Gastrocnemius medialis (tissue), 4 donors: ENCODE data around the gene TECPR2. TPM values are rescaled to one million over a fixed set of nuclear protein-coding genes. Genes with fewer than 3 reads are reported as not detected.

Experiments
- ATAC-seq, 2 donors: fragments of 150-250 bp; one replicate each; pipeline ENCODE4 v1.9.1; 2016
- DNase-seq, 2 donors: peaks; one replicate each; pipeline ENCODE4 v3.0.0-alpha.2; 2019
- H3K27ac ChIP-seq, 4 donors: fragments of 200-600 bp; sonication (generic); 1 replicate in 1 of 4; 2 replicates in 3 of 4; pipeline ENCODE4 v1.5.1; 2016 to 2018; ENCODE audit warnings: mild to moderate bottlenecking in 2 of 4, moderate library complexity in 1 of 4
- H3K27me3 ChIP-seq, 3 donors: fragments of 200-600 bp; sonication (generic) in 2 of 3; 1 replicate in 1 of 3; 2 replicates in 2 of 3; pipeline versions ENCODE4 v1.5.1 to v1.6.0; 2016 to 2019; ENCODE audit warnings: mild to moderate bottlenecking in 1 of 3, moderate library complexity in 1 of 3
- H3K36me3 ChIP-seq, 2 donors: fragments of 200-600 bp; sonication (generic) in 1 of 2; one replicate each; pipeline ENCODE4 v1.5.1; 2017 to 2018
- H3K4me1 ChIP-seq, 2 donors: fragments of 200-600 bp; sonication (generic) in 1 of 2; one replicate each; pipeline ENCODE4 v1.5.1; 2016 to 2017; ENCODE audit warnings: mild to moderate bottlenecking in 2 of 2
- H3K4me3 ChIP-seq, 4 donors: fragments of 200-600 bp; sonication (generic) in 3 of 4; 1 replicate in 1 of 4; 2 replicates in 3 of 4; pipeline ENCODE4 v1.5.1; 2016 to 2019; ENCODE audit warnings: mild to moderate bottlenecking in 2 of 4
- H3K9me3 ChIP-seq, 3 donors: fragments of 200-600 bp; sonication (generic) in 2 of 3; 1 replicate in 1 of 3; 2 replicates in 2 of 3; pipeline ENCODE4 v1.5.1; 2016 to 2019
- POLR2A ChIP-seq, 2 donors: fragments of 450-650 bp; IDR thresholded peaks; one replicate each; pipeline ENCODE4 v1.6.1; 2017; ENCODE audit warnings: antibody characterized with exemption in 2 of 2, mild to moderate bottlenecking in 2 of 2, moderate library complexity in 2 of 2
- in situ Hi-C, 4 donors: fragments of 200-750 bp; cut with MboI; loops; one replicate each; pipeline versions ENCODE4 v1.15.0 to v1.8.0; 2017; ENCODE audit warnings: low sequenced_read_pairs in 4 of 4
- intact Hi-C: fragments of 100-400 bp; cut with DNase I; formaldehyde crosslinking; loops from one replicate; pipeline ENCODE4 v1.15.1; 2023; ENCODE audit warnings: low total_unique reads
- total RNA-seq, 4 donors: library from RNA; depleted of rRNA; stranded (reverse); fragments of >200 nt; gene quantifications; one replicate each; pipeline versions ENCODE4 v1.1.0 to v1.2.3, GENCODE V29; 2016
- TF ChIP-seq, protein P1 (sequence below), 5 experiments: fragments of 450-650 bp in 3 of 5; fragments of 200-600 bp in 2 of 5; sonication (generic) in 2 of 5; IDR thresholded peaks in 4 of 5; conservative IDR thresholded peaks in 1 of 5; 1 replicate in 4 of 5; 2 replicates in 1 of 5; pipeline ENCODE4 v1.5.1; 2016 to 2019; ENCODE audit warnings: antibody characterized with exemption in 5 of 5, mild to moderate bottlenecking in 3 of 5, moderate library complexity in 3 of 5

Gene TECPR2
- total RNA-seq, 4 donors from 2014 or later, result 10.0 to 45.0 (median 20.2) TPM

DNA sequence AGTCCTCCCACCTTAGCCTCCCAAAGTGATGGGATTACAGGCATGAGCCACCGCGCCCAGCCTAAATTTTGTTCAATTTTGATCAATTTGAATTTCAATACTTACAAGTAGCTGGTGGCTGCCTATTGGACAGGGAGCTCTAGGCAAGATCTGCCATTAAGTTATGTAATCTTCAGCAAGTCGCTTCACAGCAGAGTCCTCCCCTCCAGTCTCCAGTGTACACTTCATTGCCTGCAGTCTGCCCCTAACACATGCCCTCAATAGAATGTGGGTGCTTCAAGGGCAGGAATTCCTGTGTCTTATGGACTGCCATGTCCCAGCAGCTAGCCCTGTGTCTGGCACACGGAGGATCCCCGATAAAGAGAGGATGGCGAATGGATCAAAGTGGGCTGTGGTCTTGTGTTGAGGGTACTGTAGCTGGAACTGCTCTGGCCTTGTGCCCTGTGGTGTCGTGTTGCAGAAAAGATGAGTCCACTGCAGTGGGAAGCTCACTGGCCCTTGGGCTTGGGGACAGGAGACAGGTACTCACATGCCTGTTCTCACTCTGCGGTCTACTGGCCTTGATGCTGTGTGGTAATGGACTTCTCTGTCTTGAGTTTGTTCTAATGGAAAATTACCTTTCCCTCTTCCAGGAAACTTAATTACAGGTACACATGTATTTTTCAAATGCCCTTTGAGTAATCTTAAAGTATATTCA, 67.6 kb downstream of the TECPR2 start:
- Histone ChIP-seq H3K27me3 (no peaks in the 10 kb centered on the region), H3K4me1 (peaks cover 0 to 9% of the 10 kb centered on the region in 2 donors), H3K4me3 (no peak overlapping the region), H3K9me3 (no peaks in the 10 kb centered on the region), H3K36me3 (peaks cover 0 to 59% of the 10 kb centered on the region in 2 donors), H3K27ac (no peak overlapping the region)
- no peak for TF ChIP-seq POLR2A (IDR thresholded peaks at IDR 0.05)
- TF ChIP-seq, protein P1, sequence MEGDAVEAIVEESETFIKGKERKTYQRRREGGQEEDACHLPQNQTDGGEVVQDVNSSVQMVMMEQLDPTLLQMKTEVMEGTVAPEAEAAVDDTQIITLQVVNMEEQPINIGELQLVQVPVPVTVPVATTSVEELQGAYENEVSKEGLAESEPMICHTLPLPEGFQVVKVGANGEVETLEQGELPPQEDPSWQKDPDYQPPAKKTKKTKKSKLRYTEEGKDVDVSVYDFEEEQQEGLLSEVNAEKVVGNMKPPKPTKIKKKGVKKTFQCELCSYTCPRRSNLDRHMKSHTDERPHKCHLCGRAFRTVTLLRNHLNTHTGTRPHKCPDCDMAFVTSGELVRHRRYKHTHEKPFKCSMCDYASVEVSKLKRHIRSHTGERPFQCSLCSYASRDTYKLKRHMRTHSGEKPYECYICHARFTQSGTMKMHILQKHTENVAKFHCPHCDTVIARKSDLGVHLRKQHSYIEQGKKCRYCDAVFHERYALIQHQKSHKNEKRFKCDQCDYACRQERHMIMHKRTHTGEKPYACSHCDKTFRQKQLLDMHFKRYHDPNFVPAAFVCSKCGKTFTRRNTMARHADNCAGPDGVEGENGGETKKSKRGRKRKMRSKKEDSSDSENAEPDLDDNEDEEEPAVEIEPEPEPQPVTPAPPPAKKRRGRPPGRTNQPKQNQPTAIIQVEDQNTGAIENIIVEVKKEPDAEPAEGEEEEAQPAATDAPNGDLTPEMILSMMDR (IDR thresholded peaks at IDR 0.05 in 4 of 5, conservative IDR thresholded peaks at IDR 0.05 in 1 of 5), result no peak
- intact Hi-C loops (no loop called here), in situ Hi-C loops (no loop called here)
- no peak for DNase-seq
- ATAC-seq, result peak in 1 of 2 donors; percentile 66

DNA sequence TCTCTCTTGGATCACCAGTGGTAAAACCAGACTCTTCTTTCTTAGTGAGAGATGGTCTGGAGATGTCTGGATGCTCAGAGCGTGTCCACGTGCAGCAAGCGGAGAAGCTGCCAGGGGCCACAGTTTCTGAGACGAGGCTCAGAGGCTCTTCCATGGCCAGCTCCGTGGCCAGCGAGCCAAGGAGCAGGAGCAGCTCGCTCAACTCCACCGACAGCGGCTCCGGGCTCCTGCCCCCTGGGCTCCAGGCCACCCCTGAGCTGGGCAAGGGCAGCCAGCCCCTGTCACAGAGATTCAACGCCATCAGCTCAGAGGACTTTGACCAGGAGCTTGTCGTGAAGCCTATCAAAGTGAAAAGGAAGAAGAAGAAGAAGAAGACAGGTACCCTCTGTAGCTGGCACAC, 69.0 kb downstream of the TECPR2 start:
- H3K9me3 ChIP-seq, result no peaks in the 10 kb centered on the region
- H3K4me1 ChIP-seq, result peaks cover 0 to 9% of the 10 kb centered on the region in 2 donors
- no peak overlapping the region for H3K27ac ChIP-seq
- in situ Hi-C loops (no loop called here), intact Hi-C loops (no loop called here)
- H3K27me3 ChIP-seq, result no peaks in the 10 kb centered on the region
- TF ChIP-seq, protein P1 (IDR thresholded peaks at IDR 0.05 in 4 of 5, conservative IDR thresholded peaks at IDR 0.05 in 1 of 5), result no peak
- no peak for TF ChIP-seq POLR2A (IDR thresholded peaks at IDR 0.05)
- no peak for DNase-seq
- no peak for ATAC-seq
- peaks cover 0 to 53% of the 10 kb centered on the region in 2 donors for H3K36me3 ChIP-seq
- no peak overlapping the region for H3K4me3 ChIP-seq

DNA sequence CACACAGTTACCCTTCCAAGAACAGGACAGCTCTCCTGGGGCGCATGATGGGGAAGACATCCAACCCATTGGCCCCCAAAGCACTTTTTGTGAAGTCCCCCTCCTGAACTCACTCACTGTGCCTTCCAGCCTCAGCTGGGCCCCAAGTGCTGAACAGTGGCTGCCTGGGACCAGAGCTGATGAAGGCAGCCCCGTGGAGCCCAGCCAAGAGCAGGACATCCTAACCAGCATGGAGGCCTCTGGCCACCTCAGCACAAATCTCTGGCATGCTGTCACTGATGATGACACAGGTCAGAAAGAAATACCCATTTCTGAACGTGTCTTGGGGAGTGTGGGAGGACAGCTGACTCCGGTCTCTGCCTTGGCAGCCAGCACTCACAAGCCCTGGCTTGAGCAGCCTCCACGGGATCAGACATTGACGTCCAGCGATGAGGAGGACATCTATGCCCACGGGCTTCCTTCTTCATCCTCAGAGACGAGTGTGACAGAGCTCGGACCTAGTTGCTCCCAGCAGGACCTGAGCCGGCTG, 72.0 kb downstream of the TECPR2 start:
- Histone ChIP-seq H3K9me3 (no peaks in the 10 kb centered on the region), H3K4me3 (no peak overlapping the region), H3K27ac (peak overlapping the region in 1 of 4 donors; percentile 47), H3K36me3 (peaks cover 0 to 38% of the 10 kb centered on the region in 2 donors), H3K4me1 (peaks cover 9 to 13% of the 10 kb centered on the region in 2 donors), H3K27me3 (no peaks in the 10 kb centered on the region)
- ATAC-seq (peak in 1 of 2 donors; percentile 48), DNase-seq (peak in 1 of 2 donors; percentile 24)
- intact Hi-C loops (loop anchor here (5.0 kb wide), 1 partner anchor 158 kb away; the partner anchor contains the start of gene RCOR1), in situ Hi-C loops (loop anchor here in 1 of 4 donors (5.0 kb wide), 1 partner anchor 83 kb away; no protein-coding TSS in a partner anchor)
- TF ChIP-seq POLR2A (IDR thresholded peaks at IDR 0.05), result no peak
- TF ChIP-seq, protein P1 (IDR thresholded peaks at IDR 0.05 in 4 of 5, conservative IDR thresholded peaks at IDR 0.05 in 1 of 5), result no peak

DNA sequence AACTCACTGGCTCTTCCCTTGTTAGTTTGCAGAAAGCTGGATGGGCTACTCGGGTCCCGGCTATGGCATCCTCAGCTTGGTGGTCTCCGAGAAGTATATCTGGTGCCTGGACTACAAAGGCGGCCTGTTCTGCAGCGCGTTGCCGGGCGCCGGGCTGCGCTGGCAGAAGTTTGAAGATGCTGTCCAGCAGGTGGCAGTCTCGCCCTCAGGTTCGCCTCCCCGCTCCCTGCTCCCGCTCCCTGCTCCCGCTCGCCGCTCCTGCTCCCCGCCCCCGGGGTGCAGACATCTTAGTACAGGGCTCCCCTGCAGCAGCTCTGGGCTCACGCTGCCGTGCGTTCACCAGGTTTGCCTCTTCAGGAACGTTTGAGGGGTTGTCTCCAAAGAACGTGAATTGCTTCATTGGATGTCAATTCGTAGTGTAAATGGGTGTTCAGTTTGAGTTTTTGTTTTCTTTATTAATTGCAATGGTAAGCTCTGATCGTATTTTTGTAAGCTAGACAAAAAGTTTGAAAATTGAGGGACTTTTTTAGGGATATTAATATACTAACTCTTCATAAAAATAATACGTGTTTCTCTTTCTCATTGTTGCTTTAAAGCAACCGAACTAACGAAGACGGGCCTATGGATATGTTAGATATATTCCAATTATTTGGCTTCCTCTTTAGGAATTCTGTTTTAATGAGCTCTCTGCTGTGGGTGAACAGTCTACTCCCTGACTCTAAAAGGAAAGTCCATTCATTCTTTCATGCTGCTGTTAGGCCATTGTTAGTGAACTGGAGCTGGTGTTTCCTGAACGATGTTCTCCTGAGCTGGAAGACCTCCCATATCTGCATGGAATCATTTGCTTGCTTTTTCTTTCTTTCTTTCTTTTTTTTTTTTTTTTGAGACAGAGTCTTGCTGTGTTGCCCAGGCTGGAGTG, 75.5 kb downstream of the TECPR2 start:
- in situ Hi-C loops (loop anchor here in 1 of 4 donors (5.0 kb wide), 1 partner anchor 79 kb away; no protein-coding TSS in a partner anchor), intact Hi-C loops (loop anchor here (1.0 to 5.0 kb wide), 2 partner anchors 78 to 154 kb away; partner anchors contain the start of gene RCOR1)
- H3K4me3 ChIP-seq, result peak overlapping the region; percentile 18 to 40 (median 32)
- H3K4me1 ChIP-seq, result peaks cover 23 to 27% of the 10 kb centered on the region in 2 donors
- H3K27me3 ChIP-seq, result no peaks in the 10 kb centered on the region
- TF ChIP-seq, protein P1 (IDR thresholded peaks at IDR 0.05 in 4 of 5, conservative IDR thresholded peaks at IDR 0.05 in 1 of 5), result peak; percentile 76 to 91 (median 83)
- no peak for TF ChIP-seq POLR2A (IDR thresholded peaks at IDR 0.05)
- H3K27ac ChIP-seq, result peak overlapping the region; percentile 29 to 62 (median 48)
- DNase-seq (peak; percentile 71 to 86), ATAC-seq (peak; percentile 40 to 51)
- no peaks in the 10 kb centered on the region for H3K9me3 ChIP-seq
- peaks cover 0 to 41% of the 10 kb centered on the region in 2 donors for H3K36me3 ChIP-seq
